ENCODE data around the gene HDAC4.

Gene HDAC4

DNA sequence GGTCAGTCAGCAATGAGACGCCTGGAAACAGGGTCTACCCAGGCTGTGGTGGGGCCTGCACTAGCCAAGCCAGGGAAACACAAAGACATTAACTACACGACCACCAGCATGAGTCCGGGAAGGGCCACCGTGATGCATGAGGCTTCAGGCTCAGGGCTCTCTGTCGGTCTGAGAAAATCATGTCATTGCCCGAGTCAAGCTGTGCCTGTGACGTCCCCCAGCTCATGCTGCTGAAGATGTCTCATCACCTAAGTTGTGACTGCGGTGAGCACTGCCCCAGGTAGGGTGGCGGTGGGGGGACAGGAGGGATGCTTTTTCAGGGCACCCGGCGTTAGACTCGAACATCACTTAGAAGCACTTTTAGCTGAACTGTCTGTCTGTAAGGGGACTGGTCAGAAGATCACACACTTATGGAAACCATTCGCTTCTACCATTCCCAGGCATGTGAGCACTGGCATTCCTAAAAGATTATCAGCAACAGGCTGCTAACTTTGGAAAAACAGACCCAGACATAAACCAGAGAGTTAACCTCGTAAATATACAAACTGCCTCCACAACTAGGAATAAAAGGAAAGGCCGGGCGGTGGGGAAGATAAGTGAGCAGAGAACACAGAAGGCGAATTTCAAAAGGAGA is 234.5 kb downstream of the HDAC4 start:
- TF ChIP-seq, protein P1, sequence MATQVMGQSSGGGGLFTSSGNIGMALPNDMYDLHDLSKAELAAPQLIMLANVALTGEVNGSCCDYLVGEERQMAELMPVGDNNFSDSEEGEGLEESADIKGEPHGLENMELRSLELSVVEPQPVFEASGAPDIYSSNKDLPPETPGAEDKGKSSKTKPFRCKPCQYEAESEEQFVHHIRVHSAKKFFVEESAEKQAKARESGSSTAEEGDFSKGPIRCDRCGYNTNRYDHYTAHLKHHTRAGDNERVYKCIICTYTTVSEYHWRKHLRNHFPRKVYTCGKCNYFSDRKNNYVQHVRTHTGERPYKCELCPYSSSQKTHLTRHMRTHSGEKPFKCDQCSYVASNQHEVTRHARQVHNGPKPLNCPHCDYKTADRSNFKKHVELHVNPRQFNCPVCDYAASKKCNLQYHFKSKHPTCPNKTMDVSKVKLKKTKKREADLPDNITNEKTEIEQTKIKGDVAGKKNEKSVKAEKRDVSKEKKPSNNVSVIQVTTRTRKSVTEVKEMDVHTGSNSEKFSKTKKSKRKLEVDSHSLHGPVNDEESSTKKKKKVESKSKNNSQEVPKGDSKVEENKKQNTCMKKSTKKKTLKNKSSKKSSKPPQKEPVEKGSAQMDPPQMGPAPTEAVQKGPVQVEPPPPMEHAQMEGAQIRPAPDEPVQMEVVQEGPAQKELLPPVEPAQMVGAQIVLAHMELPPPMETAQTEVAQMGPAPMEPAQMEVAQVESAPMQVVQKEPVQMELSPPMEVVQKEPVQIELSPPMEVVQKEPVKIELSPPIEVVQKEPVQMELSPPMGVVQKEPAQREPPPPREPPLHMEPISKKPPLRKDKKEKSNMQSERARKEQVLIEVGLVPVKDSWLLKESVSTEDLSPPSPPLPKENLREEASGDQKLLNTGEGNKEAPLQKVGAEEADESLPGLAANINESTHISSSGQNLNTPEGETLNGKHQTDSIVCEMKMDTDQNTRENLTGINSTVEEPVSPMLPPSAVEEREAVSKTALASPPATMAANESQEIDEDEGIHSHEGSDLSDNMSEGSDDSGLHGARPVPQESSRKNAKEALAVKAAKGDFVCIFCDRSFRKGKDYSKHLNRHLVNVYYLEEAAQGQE (IDR thresholded peaks at IDR 0.05; ENCODE audit: low read depth): no peak
- no peak for TF ChIP-seq TEAD4 (IDR thresholded peaks at IDR 0.05)
- no peak for TF ChIP-seq NFIC (IDR thresholded peaks at IDR 0.05)
- TF ChIP-seq, protein P2, sequence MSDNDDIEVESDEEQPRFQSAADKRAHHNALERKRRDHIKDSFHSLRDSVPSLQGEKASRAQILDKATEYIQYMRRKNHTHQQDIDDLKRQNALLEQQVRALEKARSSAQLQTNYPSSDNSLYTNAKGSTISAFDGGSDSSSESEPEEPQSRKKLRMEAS (IDR thresholded peaks at IDR 0.05): no peak
- no peak for TF ChIP-seq EP300 (IDR thresholded peaks at IDR 0.05; ENCODE audit: borderline replicate concordance)
- TF ChIP-seq TAF1 (IDR thresholded peaks at IDR 0.05; ENCODE audit: low read depth): no peak
- no peak for TF ChIP-seq RAD21 (IDR thresholded peaks at IDR 0.05; ENCODE audit: low read depth)
- no peak for TF ChIP-seq CREB1 (IDR thresholded peaks at IDR 0.05; ENCODE audit: low read depth)
- TF ChIP-seq ZBTB7A (IDR thresholded peaks at IDR 0.05; ENCODE audit: low read depth): no peak

DNA sequence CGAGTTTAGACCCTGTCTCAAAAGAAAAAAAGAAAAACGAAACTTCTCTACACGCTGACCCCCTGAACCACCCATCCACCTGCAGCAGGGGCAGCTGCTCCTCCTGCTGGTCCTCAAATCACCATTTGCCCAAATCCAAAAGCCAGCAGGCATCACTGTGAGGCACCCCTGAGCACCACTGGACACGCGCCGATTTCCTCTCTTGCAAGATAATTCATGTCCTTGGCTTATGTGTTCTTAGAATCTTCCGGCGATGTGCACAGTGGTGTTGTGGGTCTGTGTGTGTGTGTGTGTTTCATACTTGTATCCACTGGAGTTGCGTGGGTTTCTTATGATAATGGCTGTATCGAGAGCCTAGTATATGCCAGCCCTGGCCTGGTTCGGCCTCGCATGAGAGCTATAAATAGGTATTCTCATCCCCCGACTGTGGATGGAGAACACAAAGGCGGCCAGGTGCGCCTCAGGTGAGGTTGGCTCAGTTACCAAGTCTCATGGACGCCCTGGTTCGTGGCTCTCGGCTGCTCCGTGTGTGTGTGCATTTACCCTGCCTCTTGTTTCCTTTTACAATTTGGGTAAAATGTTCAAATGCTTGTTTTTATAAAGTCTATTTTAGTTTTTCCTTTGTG is 235.5 kb downstream of the HDAC4 start:
- no peak for TF ChIP-seq CEBPB (IDR thresholded peaks at IDR 0.05)
- TF ChIP-seq, protein P1 (IDR thresholded peaks at IDR 0.05; ENCODE audit: low read depth): no peak
- no peak for TF ChIP-seq RAD21 (IDR thresholded peaks at IDR 0.05; ENCODE audit: low read depth)
- TF ChIP-seq EP300 (IDR thresholded peaks at IDR 0.05; ENCODE audit: borderline replicate concordance): no peak
- TF ChIP-seq ZBTB7A (IDR thresholded peaks at IDR 0.05; ENCODE audit: low read depth): no peak
- no peak for TF ChIP-seq CREB1 (IDR thresholded peaks at IDR 0.05; ENCODE audit: low read depth)
- no peak for TF ChIP-seq TAF1 (IDR thresholded peaks at IDR 0.05; ENCODE audit: low read depth)
- no peak for TF ChIP-seq EGR1 (IDR thresholded peaks at IDR 0.05)

DNA sequence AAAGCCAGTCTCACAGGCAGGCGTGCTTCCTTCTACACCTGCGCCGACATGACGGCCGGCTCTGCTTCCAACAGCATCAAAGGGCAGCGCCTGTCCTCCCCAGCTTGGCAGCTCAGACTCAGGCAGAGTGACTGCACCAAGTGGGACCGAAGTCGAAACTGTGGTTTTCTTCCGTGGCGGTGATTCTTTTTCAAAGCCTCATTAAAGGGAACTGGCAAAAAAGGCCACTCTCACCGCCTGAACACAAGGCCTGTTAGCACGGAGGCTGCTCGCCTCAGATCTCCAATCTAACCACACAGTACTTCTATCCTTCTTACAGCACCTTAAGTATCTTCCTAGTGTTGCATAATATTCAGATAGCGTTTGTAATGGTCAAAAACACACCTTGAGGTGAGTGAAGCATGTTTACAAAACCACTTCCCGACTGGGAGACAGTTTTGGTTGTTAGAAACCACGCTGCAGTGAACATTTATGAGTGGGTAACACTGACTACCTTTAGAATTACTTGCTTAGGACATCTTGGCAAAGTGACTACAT is 236.4 kb downstream of the HDAC4 start:
- no peak for TF ChIP-seq CEBPB (IDR thresholded peaks at IDR 0.05)
- no peak for TF ChIP-seq NFIC (IDR thresholded peaks at IDR 0.05)
- no peak for TF ChIP-seq TEAD4 (IDR thresholded peaks at IDR 0.05)
- TF ChIP-seq CREB1 (IDR thresholded peaks at IDR 0.05; ENCODE audit: low read depth): no peak
- no peak for TF ChIP-seq RAD21 (IDR thresholded peaks at IDR 0.05; ENCODE audit: low read depth)
- TF ChIP-seq, protein P2 (IDR thresholded peaks at IDR 0.05): no peak
- TF ChIP-seq TAF1 (IDR thresholded peaks at IDR 0.05; ENCODE audit: low read depth): no peak

DNA sequence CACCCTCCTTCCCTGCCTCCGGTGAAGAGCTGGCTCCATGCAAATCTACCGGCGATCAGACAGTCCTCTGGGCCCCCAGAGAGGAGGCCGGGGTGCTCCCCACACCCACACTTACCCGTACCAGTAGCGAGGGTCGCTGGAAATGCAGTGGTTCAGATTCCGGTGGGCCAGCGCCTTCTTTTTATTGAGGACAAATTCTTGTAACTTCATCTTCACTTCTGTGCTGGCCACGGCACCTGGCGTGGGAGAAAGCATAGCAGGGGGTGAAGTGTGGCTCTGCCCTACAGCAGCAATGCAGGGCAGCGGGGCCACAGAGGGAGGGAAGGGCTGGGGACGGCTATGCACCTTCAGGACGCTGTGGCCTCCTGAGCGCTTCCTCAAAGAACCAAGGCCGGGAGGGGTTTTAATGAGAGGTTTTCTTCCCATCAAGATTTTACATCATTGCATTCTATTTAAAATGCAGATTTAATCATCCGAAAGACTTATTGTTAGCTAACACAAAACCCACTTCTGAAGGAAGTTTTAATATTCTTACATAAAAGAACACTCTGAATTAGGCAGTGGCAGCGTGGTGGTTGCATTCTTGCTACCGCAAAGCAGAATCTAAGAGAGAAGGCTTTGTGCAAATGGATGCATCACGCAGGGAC is 237.0 kb downstream of the HDAC4 start:
- TF ChIP-seq, protein P3, sequence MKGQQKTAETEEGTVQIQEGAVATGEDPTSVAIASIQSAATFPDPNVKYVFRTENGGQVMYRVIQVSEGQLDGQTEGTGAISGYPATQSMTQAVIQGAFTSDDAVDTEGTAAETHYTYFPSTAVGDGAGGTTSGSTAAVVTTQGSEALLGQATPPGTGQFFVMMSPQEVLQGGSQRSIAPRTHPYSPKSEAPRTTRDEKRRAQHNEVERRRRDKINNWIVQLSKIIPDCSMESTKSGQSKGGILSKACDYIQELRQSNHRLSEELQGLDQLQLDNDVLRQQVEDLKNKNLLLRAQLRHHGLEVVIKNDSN (IDR thresholded peaks at IDR 0.05): no peak
- no peak for TF ChIP-seq YY1 (IDR thresholded peaks at IDR 0.05; ENCODE audit: low read depth)
- TF ChIP-seq, protein P2 (IDR thresholded peaks at IDR 0.05): no peak
- no peak for TF ChIP-seq EGR1 (IDR thresholded peaks at IDR 0.05)
- no peak for TF ChIP-seq TCF12 (IDR thresholded peaks at IDR 0.05; ENCODE audit: low read depth)
- TF ChIP-seq CEBPB (IDR thresholded peaks at IDR 0.05): no peak
- no peak for TF ChIP-seq RAD21 (IDR thresholded peaks at IDR 0.05; ENCODE audit: low read depth)

DNA sequence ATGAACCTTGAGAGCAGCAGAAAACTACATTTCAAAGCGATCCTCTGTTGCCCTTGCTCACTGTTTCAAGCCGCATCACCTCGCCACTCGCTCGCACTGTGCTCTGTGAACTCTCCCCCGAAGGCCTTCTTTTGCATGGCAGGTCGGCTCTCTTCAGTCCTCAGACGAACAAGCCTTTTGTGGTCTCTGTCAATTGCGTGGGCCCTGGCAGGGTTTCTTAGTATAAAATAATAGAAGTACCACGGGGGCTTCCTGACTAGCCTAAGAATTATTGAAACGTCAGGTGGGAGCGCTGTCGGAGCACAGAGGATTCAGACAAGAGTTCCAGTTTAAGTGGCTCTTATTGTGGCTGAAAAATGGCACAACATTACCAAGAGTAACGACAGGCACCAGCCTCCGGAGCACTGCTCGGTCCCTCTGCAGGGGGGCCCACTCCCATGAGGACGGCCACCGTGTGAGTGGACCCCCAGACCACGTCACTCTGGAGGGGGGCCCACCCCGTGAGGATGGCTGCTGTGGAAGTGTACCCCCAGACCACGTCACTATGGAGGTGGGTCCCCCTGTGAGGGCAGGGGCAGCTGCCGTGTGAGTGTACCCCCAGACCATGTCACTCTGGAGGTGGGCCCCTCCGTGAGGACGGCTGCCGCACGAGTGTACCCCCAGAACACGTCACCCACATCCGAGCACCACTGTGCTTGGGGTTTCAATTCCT is 237.7 kb downstream of the HDAC4 start:
- TF ChIP-seq ZBTB7A (IDR thresholded peaks at IDR 0.05; ENCODE audit: low read depth) (no peak), TAF1 (IDR thresholded peaks at IDR 0.05; ENCODE audit: low read depth) (no peak), CREB1 (IDR thresholded peaks at IDR 0.05; ENCODE audit: low read depth) (no peak), CEBPB (IDR thresholded peaks at IDR 0.05) (no peak), FOXM1 (IDR thresholded peaks at IDR 0.05; ENCODE audit: borderline replicate concordance, low read depth) (no peak), YY1 (IDR thresholded peaks at IDR 0.05; ENCODE audit: low read depth) (no peak), RAD21 (IDR thresholded peaks at IDR 0.05; ENCODE audit: low read depth) (no peak), EP300 (IDR thresholded peaks at IDR 0.05; ENCODE audit: borderline replicate concordance) (no peak), TCF12 (IDR thresholded peaks at IDR 0.05; ENCODE audit: low read depth) (no peak), EGR1 (IDR thresholded peaks at IDR 0.05) (no peak), TEAD4 (IDR thresholded peaks at IDR 0.05) (no peak)
- TF ChIP-seq, protein P1 (IDR thresholded peaks at IDR 0.05; ENCODE audit: low read depth): no peak
- TF ChIP-seq, protein P2 (IDR thresholded peaks at IDR 0.05): no peak

Data from Ishikawa (cell line).